ENCODE measurements around the gene DUSP12. TPM values are rescaled to one million over a fixed set of nuclear protein-coding genes. Genes with fewer than 3 reads are reported as not detected.

DUSP12 gene
- total RNA-seq, 1 experiment from 2014 or later = 28.0 TPM

GRCh38 chr1:161721738-161722343 lies 27.7 kb upstream of the DUSP12 start:
- TF ChIP-seq, protein P1, sequence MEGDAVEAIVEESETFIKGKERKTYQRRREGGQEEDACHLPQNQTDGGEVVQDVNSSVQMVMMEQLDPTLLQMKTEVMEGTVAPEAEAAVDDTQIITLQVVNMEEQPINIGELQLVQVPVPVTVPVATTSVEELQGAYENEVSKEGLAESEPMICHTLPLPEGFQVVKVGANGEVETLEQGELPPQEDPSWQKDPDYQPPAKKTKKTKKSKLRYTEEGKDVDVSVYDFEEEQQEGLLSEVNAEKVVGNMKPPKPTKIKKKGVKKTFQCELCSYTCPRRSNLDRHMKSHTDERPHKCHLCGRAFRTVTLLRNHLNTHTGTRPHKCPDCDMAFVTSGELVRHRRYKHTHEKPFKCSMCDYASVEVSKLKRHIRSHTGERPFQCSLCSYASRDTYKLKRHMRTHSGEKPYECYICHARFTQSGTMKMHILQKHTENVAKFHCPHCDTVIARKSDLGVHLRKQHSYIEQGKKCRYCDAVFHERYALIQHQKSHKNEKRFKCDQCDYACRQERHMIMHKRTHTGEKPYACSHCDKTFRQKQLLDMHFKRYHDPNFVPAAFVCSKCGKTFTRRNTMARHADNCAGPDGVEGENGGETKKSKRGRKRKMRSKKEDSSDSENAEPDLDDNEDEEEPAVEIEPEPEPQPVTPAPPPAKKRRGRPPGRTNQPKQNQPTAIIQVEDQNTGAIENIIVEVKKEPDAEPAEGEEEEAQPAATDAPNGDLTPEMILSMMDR (conservative IDR thresholded peaks at IDR 0.05) = no peak
- no peak overlapping the region for H2BK5ac ChIP-seq (ENCODE audit: insufficient read length, low read length)
- no peak overlapping the region for H2BK15ac ChIP-seq (ENCODE audit: low read depth, low read length)
- no peak for DNase-seq
- peaks cover 14% of the 10 kb centered on the region; the same call in 1 of the 2 replicates for H3K27me3 ChIP-seq (ENCODE audit: insufficient read depth, low read length)
- no peak overlapping the region for H4K91ac ChIP-seq (ENCODE audit: insufficient read length, low read depth, low read length)
- H3K56ac ChIP-seq (ENCODE audit: insufficient read length, low read depth, low read length) = no peak overlapping the region
- H3K14ac ChIP-seq (ENCODE audit: insufficient read depth, low read length) = no peak overlapping the region
- no peak overlapping the region for H3K18ac ChIP-seq (ENCODE audit: insufficient read length, low read depth, low read length)
- H2BK12ac ChIP-seq (ENCODE audit: insufficient read length, low read depth, low read length) = no peak overlapping the region
- Mint-ChIP-seq H3K27ac (no peak overlapping the region), H3K9me3 (no peaks in the 10 kb centered on the region; a peak in 1 of 5 replicates), H3K4me1 (peaks cover 5 to 9% of the 10 kb centered on the region in 2 experiments), H3K27me3 (ENCODE audit: low read depth) (peaks cover 60% of the 10 kb centered on the region), H3K4me3 (no peak overlapping the region; a peak in 1 of 5 replicates), H3K36me3 (ENCODE audit: insufficient read depth in 1 of 3, low read depth in 3 of 3) (peaks cover 0 to 2% (median 0%) of the 10 kb centered on the region in 3 experiments; a peak in 2 of 7 replicates)
- H2BK120ac ChIP-seq (ENCODE audit: low read depth, low read length, poor library complexity, severe bottlenecking) = no peak overlapping the region
- H2AFZ ChIP-seq (ENCODE audit: low read length) = no peak overlapping the region
- no peak overlapping the region for H3T11ph ChIP-seq (ENCODE audit: low read length)
- H3K4me2 ChIP-seq (ENCODE audit: insufficient read depth, insufficient read length, low read length) = no peak overlapping the region
- H2BK20ac ChIP-seq (ENCODE audit: low read depth, low read length, poor library complexity, severe bottlenecking) = no peak overlapping the region
- H4K5ac ChIP-seq (ENCODE audit: insufficient read length, low read depth, low read length) = no peak overlapping the region
- H4K8ac ChIP-seq (replicated peaks; ENCODE audit: insufficient read length, low read depth, low read length) = no peak overlapping the region
- no peaks in the 10 kb centered on the region for H3K4me1 ChIP-seq (ENCODE audit: insufficient read depth, low read length)
- no peak overlapping the region for H3K4ac ChIP-seq (ENCODE audit: low read depth, low read length)
- no peaks in the 10 kb centered on the region for H3K79me2 ChIP-seq (ENCODE audit: insufficient read depth, low read length)
- H3K23ac ChIP-seq (ENCODE audit: insufficient read length, low read depth, low read length) = no peak overlapping the region
- H3K9me3 ChIP-seq (ENCODE audit: control insufficient read depth, low read depth, low read length) = no peaks in the 10 kb centered on the region
- no peak overlapping the region for H2AK5ac ChIP-seq (ENCODE audit: insufficient read length, low read length)
- no peak overlapping the region for H3K9ac ChIP-seq (ENCODE audit: extremely low read depth, insufficient read length, low read length)
- H3K79me1 ChIP-seq (ENCODE audit: insufficient read depth, low read depth, low read length, poor library complexity, severe bottlenecking) = no peaks in the 10 kb centered on the region
- H3K27ac ChIP-seq (ENCODE audit: insufficient read length, low read depth, low read length) = no peak overlapping the region
- no CpG with 5 or more reads among the region's 8 CpGs for WGBS (ENCODE audit: extremely low coverage, insufficient read length, low lambda C conversion rate)
- peaks cover 9% of the 10 kb centered on the region for H3K23me2 ChIP-seq (ENCODE audit: insufficient read length, low read depth, low read length, poor library complexity, severe bottlenecking)
- H4K20me1 ChIP-seq (ENCODE audit: control insufficient read depth, insufficient read depth, insufficient read length) = no peaks in the 10 kb centered on the region
